WTC11 (cell line): Measurements from ENCODE around the gene PABPN1. TPM values are rescaled to one million over a fixed set of nuclear protein-coding genes. Genes with fewer than 3 reads are reported as not detected.

Experiments used
- ATAC-seq: fragments of 200-7000 bp; cut with Tn5 transposase; 2 replicates; pipeline ENCODE4 v1.10.0; 2021; ENCODE audit warnings: mild to moderate bottlenecking, moderate library complexity
- CTCF ChIA-PET: fragments of 300-600 bp; sonication (Branson Sonifier 250); formaldehyde crosslinking; loops from one replicate; lab custom pipeline; 2021; ENCODE audit warnings: antibody characterized with exemption; lab: Charles Lee
- POLR2A ChIA-PET: fragments of 350-600 bp; sonication (Branson Sonifier 250); formaldehyde crosslinking; loops from one replicate; lab custom pipeline; 2021; ENCODE audit warnings: antibody characterized with exemption; lab: Charles Lee
- DNase-seq: peaks from one replicate; pipeline ENCODE4 v3.0.0; 2021; ENCODE audit warnings: low spot score
- H3K27ac Mint-ChIP-seq: 2 replicates; pipeline ENCODE4 v1.8.0; 2021; ENCODE audit warnings: mixed read lengths
- H3K27me3 Mint-ChIP-seq: 2 replicates; pipeline ENCODE4 v1.8.0; 2021; ENCODE audit warnings: low read depth, mild to moderate bottlenecking, moderate library complexity, mixed read lengths
- H3K36me3 Mint-ChIP-seq: 2 replicates; pipeline ENCODE4 v1.8.0; 2021; ENCODE audit warnings: mixed read lengths
- H3K4me1 Mint-ChIP-seq: 2 replicates; pipeline ENCODE4 v1.8.0; 2022; ENCODE audit warnings: mixed read lengths
- H3K4me3 Mint-ChIP-seq: 2 replicates; pipeline ENCODE4 v1.8.0; 2021; ENCODE audit warnings: mild to moderate bottlenecking, moderate library complexity, mixed read lengths
- H3K9me3 Mint-ChIP-seq: 2 replicates; pipeline ENCODE4 v1.8.0; 2021; ENCODE audit warnings: mixed read lengths
- AR ChIP-seq: fragments of 250-450 bp; sonication (Bioruptor Pico); IDR thresholded peaks from 2 replicates; pipeline ENCODE4 v1.9.0; 2021; ENCODE audit warnings: mild to moderate bottlenecking
- ARID4B ChIP-seq: sonication (generic); formaldehyde crosslinking; IDR thresholded peaks from 2 replicates; pipeline ENCODE4 v1.8.0; 2023; ENCODE audit warnings: missing genetic modification reagents, mild to moderate bottlenecking, borderline replicate concordance
- E2F5 ChIP-seq: sonication (generic); formaldehyde crosslinking; IDR thresholded peaks from 2 replicates; pipeline ENCODE4 v1.8.1; 2022; ENCODE audit warnings: mild to moderate bottlenecking, moderate library complexity, missing genetic modification reagents
- ERG ChIP-seq: fragments of 250-450 bp; sonication (Bioruptor Pico); IDR thresholded peaks from 2 replicates; pipeline ENCODE4 v1.8.0; 2021; ENCODE audit warnings: mild to moderate bottlenecking
- ETV6 ChIP-seq: sonication (generic); formaldehyde crosslinking; IDR thresholded peaks from 2 replicates; pipeline ENCODE4 v1.8.1; 2022; ENCODE audit warnings: mild to moderate bottlenecking, missing genetic modification reagents
- HMGXB4 ChIP-seq: sonication (generic); formaldehyde crosslinking; IDR thresholded peaks from 2 replicates; pipeline ENCODE4 v1.8.1; 2023; ENCODE audit warnings: mild to moderate bottlenecking, moderate library complexity, missing genetic modification reagents
- JAZF1 ChIP-seq: fragments of 250-450 bp; sonication (Bioruptor Pico); IDR thresholded peaks from 2 replicates; pipeline ENCODE4 v1.9.0; 2021; ENCODE audit warnings: moderate library complexity, mild to moderate bottlenecking, inconsistent platforms
- JUN ChIP-seq: sonication (generic); formaldehyde crosslinking; IDR thresholded peaks from 2 replicates; pipeline ENCODE4 v1.8.0; 2023; ENCODE audit warnings: mild to moderate bottlenecking, missing genetic modification reagents
- MAX ChIP-seq: sonication (generic); formaldehyde crosslinking; IDR thresholded peaks from 2 replicates; pipeline ENCODE4 v1.8.0; 2022; ENCODE audit warnings: mild to moderate bottlenecking, missing genetic modification reagents
- MLX ChIP-seq: sonication (generic); formaldehyde crosslinking; IDR thresholded peaks from 2 replicates; pipeline ENCODE4 v1.8.1; 2023; ENCODE audit warnings: mild to moderate bottlenecking, missing genetic modification reagents, moderate library complexity
- MYBL2 ChIP-seq: sonication (generic); formaldehyde crosslinking; IDR thresholded peaks from 2 replicates; pipeline ENCODE4 v1.8.1; 2023; ENCODE audit warnings: mild to moderate bottlenecking, moderate library complexity, missing genetic modification reagents
- NFATC4 ChIP-seq: fragments of 250-450 bp; sonication (Bioruptor Pico); IDR thresholded peaks from 2 replicates; pipeline ENCODE4 v1.9.0; 2021; ENCODE audit warnings: mild to moderate bottlenecking
- NFYB ChIP-seq: sonication (generic); formaldehyde crosslinking; conservative IDR thresholded peaks from 2 replicates; pipeline ENCODE4 v1.8.0; 2022; ENCODE audit warnings: low read depth, missing genetic modification reagents
- OVOL2 ChIP-seq: fragments of 250-450 bp; sonication (Bioruptor Pico); IDR thresholded peaks from 2 replicates; pipeline ENCODE4 v1.9.0; 2021; ENCODE audit warnings: mild to moderate bottlenecking, borderline replicate concordance
- RELA ChIP-seq: sonication (generic); formaldehyde crosslinking; IDR thresholded peaks from 2 replicates; pipeline ENCODE4 v1.8.1; 2022; ENCODE audit warnings: missing genetic modification reagents, mild to moderate bottlenecking, borderline replicate concordance
- RORB ChIP-seq: fragments of 250-450 bp; sonication (Bioruptor Pico); IDR thresholded peaks from 2 replicates; pipeline ENCODE4 v1.9.0; 2021; ENCODE audit warnings: mild to moderate bottlenecking
- SMAD3 ChIP-seq: sonication (generic); formaldehyde crosslinking; IDR thresholded peaks from 2 replicates; pipeline ENCODE4 v1.8.0; 2022; ENCODE audit warnings: missing genetic modification reagents, mild to moderate bottlenecking, borderline replicate concordance
- SP1 ChIP-seq: sonication (generic); formaldehyde crosslinking; conservative IDR thresholded peaks from 2 replicates; pipeline ENCODE4 v1.8.1; 2022; ENCODE audit warnings: missing genetic modification reagents
- TP53 ChIP-seq: sonication (generic); formaldehyde crosslinking; IDR thresholded peaks from 2 replicates; pipeline ENCODE4 v1.8.1; 2023; ENCODE audit warnings: mild to moderate bottlenecking, missing genetic modification reagents
- USF1 ChIP-seq: sonication (generic); formaldehyde crosslinking; IDR thresholded peaks from 2 replicates; pipeline ENCODE4 v1.8.0; 2022; ENCODE audit warnings: mild to moderate bottlenecking, missing genetic modification reagents
- ZNF121 ChIP-seq: sonication (generic); formaldehyde crosslinking; IDR thresholded peaks from 2 replicates; pipeline ENCODE4 v1.8.0; 2023; ENCODE audit warnings: missing genetic modification reagents
- ZNF219 ChIP-seq: sonication (generic); formaldehyde crosslinking; IDR thresholded peaks from 2 replicates; pipeline ENCODE4 v1.8.0; 2023; ENCODE audit warnings: missing genetic modification reagents, mild to moderate bottlenecking, borderline replicate concordance
- ZNF232 ChIP-seq: sonication (generic); formaldehyde crosslinking; IDR thresholded peaks from 2 replicates; pipeline ENCODE4 v1.8.0; 2022; ENCODE audit warnings: mild to moderate bottlenecking, missing genetic modification reagents
- ZNF416 ChIP-seq: fragments of 250-450 bp; sonication (Bioruptor Pico); IDR thresholded peaks from 2 replicates; pipeline ENCODE4 v1.9.0; 2021; ENCODE audit warnings: mild to moderate bottlenecking, inconsistent platforms
- total RNA-seq: library from RNA; stranded (reverse); gene quantifications from 3 replicates; pipeline ENCODE4 v1.2.3, GENCODE V29; 2021

The PABPN1 gene
- total RNA-seq, 1 experiment from 2014 or later: 321 TPM

GRCh38 chr14:23351681-23352505 lies 30.6 kb downstream of the PABPN1 start:
- H3K9me3 Mint-ChIP-seq: no peaks in the 10 kb centered on the region
- peak; percentile 49 for ATAC-seq
- H3K4me1 Mint-ChIP-seq: peaks cover 11% of the 10 kb centered on the region
- peak; percentile 54 for DNase-seq
- peaks cover 16% of the 10 kb centered on the region for H3K36me3 Mint-ChIP-seq
- ChIA-PET CTCF (interaction anchor here (0.8 to 5.4 kb wide), 19 partner anchors 8 to 283 kb away, joined by 3 to 73 read pairs (median 5); partner anchors contain the start of genes BCL2L2, CMTM5, EFS and PABPN1), POLR2A (interaction anchor here (0.9 to 3.1 kb wide), 9 partner anchors 9 to 208 kb away, joined by 3 to 17 read pairs (median 3); partner anchors contain the start of gene PABPN1)
- no peak overlapping the region for H3K27ac Mint-ChIP-seq
- H3K4me3 Mint-ChIP-seq: peak overlapping the region; percentile 63
- peaks cover 43% of the 10 kb centered on the region for H3K27me3 Mint-ChIP-seq
- no peak for TF ChIP-seq ERG (CRISPR knock-in tag)
- peak; percentile 83; the same call in 1 of the 2 replicates for TF ChIP-seq MAX
- 0 out of 2 replicates have a peak, but pooled peaks have one; percentile 34 for TF ChIP-seq ZNF232 (CRISPR knock-in tag)
- peak; percentile 96 for TF ChIP-seq HMGXB4
- no peak for TF ChIP-seq ZNF416 (CRISPR knock-in tag)
- peak; percentile 26; the same call in 1 of the 2 replicates for TF ChIP-seq RELA (CRISPR knock-in tag)
- no peak for TF ChIP-seq OVOL2 (CRISPR knock-in tag)
- no peak for TF ChIP-seq JUN (CRISPR knock-in tag)
- peak; percentile 59 for TF ChIP-seq ARID4B (CRISPR knock-in tag)
- TF ChIP-seq MYBL2: 0 out of 2 replicates have a peak, but pooled peaks have one; percentile 12
- TF ChIP-seq TP53 (CRISPR knock-in tag): 0 out of 2 replicates have a peak, but pooled peaks have one; percentile 6
- TF ChIP-seq ZNF219 (CRISPR knock-in tag): no peak
- TF ChIP-seq SMAD3 (CRISPR knock-in tag): 0 out of 2 replicates have a peak, but pooled peaks have one; percentile 58
- no peak for TF ChIP-seq NFATC4 (CRISPR knock-in tag)
- TF ChIP-seq USF1 (CRISPR knock-in tag): 0 out of 2 replicates have a peak, but pooled peaks have one; percentile 12
- TF ChIP-seq JAZF1 (CRISPR knock-in tag): no peak
- TF ChIP-seq ETV6 (CRISPR knock-in tag): peak; percentile 25; the same call in 1 of the 2 replicates
- no peak for TF ChIP-seq AR (CRISPR knock-in tag)
- 0 out of 2 replicates have a peak, but pooled peaks have one; percentile 66 for TF ChIP-seq E2F5
- no peak for TF ChIP-seq MLX (CRISPR knock-in tag)
- peak; percentile 48; the same call in 1 of the 2 replicates for TF ChIP-seq ZNF121 (CRISPR knock-in tag)
- TF ChIP-seq RORB (CRISPR knock-in tag): no peak
- no peak for TF ChIP-seq NFYB
- TF ChIP-seq SP1 (CRISPR knock-in tag): 0 out of 2 replicates have a peak, but pooled peaks have one; percentile 23
